GM12801 (cell line): ENCODE data around the gene SPATA13.

Experiments
- TF ChIP-seq, protein P1 (sequence below): IDR thresholded peaks from one replicate; pipeline ENCODE4 v1.5.1; 2011; ENCODE audit warnings: control low read depth; ENCODE audit not compliant: insufficient read length; ENCODE audit errors: extremely low read depth

SPATA13 gene

DNA sequence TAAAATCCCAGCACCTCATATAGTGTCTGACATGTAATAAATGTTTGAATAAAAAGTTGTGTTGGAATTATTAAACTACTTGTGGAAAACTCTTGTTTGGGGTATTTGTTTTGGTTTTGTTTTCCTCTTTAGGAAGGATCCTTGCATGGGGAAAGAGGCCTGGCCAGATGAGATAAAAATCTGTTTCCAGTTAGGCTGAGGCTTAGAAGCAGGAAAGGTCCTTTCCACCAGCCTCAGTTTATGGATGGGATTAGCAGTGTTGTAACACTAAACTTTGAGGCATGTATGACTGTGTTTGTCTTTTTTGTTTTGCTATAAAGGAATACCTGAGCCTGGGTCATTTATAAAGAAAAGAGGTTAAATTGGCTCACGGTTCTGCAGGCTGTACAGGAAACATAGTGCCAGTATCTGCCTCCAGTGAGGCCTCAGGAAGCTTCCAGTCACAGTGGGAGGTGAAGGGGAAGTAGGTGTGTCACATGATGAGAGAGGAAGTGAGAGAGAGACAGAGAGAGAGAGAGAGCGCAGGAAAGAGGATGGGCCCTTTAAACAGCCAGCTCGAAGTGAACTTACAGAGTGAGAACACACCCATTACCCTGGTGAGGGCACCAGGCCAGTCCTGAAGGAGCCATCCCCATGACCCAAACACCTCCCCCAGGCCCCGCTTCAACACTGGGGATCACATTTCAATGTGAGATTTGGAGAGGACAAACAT is 21.6 kb downstream of the SPATA13 start:
- TF ChIP-seq, protein P1, sequence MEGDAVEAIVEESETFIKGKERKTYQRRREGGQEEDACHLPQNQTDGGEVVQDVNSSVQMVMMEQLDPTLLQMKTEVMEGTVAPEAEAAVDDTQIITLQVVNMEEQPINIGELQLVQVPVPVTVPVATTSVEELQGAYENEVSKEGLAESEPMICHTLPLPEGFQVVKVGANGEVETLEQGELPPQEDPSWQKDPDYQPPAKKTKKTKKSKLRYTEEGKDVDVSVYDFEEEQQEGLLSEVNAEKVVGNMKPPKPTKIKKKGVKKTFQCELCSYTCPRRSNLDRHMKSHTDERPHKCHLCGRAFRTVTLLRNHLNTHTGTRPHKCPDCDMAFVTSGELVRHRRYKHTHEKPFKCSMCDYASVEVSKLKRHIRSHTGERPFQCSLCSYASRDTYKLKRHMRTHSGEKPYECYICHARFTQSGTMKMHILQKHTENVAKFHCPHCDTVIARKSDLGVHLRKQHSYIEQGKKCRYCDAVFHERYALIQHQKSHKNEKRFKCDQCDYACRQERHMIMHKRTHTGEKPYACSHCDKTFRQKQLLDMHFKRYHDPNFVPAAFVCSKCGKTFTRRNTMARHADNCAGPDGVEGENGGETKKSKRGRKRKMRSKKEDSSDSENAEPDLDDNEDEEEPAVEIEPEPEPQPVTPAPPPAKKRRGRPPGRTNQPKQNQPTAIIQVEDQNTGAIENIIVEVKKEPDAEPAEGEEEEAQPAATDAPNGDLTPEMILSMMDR: no peak

DNA sequence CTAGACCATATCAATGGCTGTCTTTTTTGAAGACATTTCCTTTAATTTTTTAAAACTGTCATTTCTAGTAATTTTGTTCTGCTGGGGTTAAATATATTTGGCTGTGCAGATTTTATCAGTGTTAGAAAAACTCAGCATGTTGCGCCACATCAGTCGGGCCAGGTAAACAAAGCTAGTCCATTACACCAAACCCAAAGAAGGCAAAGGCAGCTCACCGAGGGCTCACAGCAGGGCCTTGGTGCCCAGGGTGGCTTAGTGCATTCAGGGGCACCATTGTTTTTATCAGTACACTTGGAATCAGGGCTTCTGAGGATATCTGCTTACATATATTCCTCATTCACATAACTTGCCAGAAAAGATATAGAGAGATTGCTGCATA is 22.2 kb downstream of the SPATA13 start:
- TF ChIP-seq, protein P1: no peak

DNA sequence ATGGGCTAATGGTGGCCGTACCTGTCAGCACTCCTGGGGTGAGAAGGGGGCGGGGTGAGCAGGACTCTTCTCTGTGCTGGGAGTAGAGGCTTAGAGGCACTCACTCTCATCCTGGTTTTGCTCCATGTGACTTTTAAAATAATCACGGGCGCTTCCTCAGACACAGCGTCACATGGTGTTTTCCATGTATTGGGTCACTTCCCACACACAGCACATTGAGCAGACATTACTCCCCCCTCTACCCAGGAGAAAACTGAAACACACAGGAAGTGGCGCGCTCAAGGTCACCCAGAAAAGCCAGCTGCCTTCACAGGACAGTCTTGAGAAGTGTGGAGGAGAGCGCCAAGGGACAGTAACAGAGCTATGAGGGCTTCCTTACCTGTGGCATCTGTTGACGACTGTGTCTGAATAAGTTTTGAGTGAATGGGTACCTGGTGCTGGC is 23.2 kb downstream of the SPATA13 start:
- TF ChIP-seq, protein P1: no peak

DNA sequence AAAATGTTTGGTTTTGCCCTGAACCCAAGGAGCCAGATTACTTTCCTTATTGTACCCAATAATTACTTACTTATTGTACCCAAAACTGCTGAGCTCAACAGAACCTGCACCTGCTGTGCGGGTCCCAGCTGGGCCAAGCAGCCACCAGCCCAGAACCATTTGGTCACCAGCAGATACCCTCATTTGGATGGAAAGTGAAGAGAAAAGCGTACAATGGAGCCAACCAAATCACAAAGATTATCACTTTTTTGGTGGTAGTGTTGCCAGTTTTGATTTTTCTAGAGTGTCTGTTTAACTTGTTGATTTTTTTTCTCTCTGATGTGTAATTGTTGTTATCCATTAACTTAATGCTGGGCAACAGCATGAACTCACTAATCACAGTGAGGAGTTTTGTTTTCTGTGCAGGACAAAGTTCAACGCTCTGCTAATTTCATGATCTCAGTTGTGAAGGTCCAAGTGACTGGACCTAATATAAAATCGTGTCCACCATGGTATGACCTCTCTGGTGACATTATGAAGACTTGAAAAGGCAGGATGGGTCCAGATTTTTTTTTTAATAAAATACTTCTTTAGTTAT is 23.8 kb downstream of the SPATA13 start:
- TF ChIP-seq, protein P1: no peak

DNA sequence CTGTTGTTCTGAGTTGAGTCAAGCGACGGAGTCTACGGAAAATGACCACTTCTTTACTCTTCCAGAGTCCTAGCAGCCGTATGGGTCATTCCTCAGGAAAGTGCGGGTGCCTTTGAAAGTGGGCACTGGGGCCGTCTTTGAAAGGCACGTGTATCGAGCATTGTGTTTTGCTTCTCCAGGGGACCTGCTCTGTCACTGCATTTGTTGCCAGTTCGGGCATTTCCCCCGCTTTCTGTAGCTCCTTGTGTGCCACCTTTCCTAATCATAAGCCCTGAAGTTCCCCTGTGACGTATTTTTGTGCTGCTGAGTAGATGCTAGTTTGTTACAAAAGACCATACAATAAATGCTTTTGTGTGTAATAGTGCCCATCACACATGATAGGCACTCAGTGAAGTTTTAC is 24.4 kb downstream of the SPATA13 start:
- TF ChIP-seq, protein P1: no peak

DNA sequence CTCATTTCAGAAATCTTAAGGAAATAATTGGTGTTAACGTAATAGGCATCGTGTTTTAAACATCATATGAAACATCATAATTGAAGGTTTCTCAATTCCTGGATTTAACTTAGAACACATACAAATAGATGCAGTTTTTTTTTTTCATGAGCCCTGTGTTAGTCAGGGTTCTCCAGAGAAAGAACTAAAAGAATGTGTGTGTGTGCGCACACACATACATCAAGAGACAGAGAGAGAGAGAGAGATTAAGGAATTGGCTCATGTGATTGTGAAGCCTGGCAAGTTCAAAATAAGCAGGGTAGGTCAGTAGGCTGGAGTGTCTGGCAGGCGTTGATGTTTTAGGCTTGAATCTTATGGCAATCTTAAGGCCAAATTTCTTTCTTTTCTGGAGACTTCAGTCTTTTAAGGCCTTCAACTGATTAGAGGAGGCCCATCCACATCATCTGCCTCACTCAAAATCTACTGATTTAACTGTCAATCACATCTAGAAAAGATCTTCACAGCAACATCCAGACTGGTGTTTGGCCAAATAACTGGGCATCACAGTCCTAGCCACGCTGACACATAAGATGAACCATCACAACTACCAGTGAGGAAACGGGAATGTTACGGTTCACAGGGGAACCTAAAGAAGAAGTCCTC is 25.2 kb downstream of the SPATA13 start:
- TF ChIP-seq, protein P1: no peak

DNA sequence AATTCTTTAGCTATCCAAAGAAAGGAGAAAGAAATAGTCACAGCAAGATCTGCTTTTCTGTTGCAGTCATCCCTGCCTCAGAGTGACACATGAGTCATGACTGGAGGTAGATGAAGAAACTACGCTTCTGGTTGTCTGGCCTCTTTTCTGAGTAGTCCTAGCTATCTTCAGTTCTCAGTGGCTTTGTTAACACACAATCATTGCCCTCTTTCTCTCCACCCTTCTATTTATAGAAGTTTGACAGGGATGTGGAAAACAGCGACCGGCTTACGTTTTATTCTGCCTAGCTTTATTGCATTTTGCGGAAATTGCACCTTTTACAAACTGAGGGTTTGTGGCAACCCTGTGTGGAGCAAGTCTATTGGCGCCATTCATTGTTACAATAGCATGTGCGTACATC is 26.7 kb downstream of the SPATA13 start:
- TF ChIP-seq, protein P1: no peak
